Retinal pigment epithelial cell (primary cell): ENCODE results near the gene MPST.

Experiments
- DNase-seq: peaks from one replicate; pipeline ENCODE4 v3.0.0-alpha.2; 2010; ENCODE audit warnings: low read depth
- H3K4me3 ChIP-seq: 2 replicates; pipeline ENCODE4 v1.5.1; 2011; ENCODE audit warnings: mild to moderate bottlenecking, low read length, control low read depth, moderate library complexity
- CTCF ChIP-seq: conservative IDR thresholded peaks from 2 replicates; pipeline ENCODE4 v1.5.1; 2011; ENCODE audit warnings: low read depth, low read length, control low read depth, inconsistent platforms

MPST gene

GRCh38 chr22:37012262-37012904 is 7.2 kb upstream of the MPST start:
- no peak for TF ChIP-seq CTCF
- DNase-seq, result no peak
- no peak overlapping the region for H3K4me3 ChIP-seq

- TF ChIP-seq CTCF, result no peak
- no peak for DNase-seq
- no peak overlapping the region for H3K4me3 ChIP-seq
These were observed 6.6 kb upstream of the MPST start for GRCh38 chr22:37012956-37013355.

- no peak overlapping the region for H3K4me3 ChIP-seq
- TF ChIP-seq CTCF, result no peak
- no peak for DNase-seq
These were observed 5.1 kb upstream of the MPST start for GRCh38 chr22:37014415-37014806.

GRCh38 chr22:37014835-37015586 is 4.5 kb upstream of the MPST start:
- no peak for TF ChIP-seq CTCF
- DNase-seq, result no peak
- no peak overlapping the region for H3K4me3 ChIP-seq

GRCh38 chr22:37015587-37015878 is 4.0 kb upstream of the MPST start:
- no peak for DNase-seq
- H3K4me3 ChIP-seq, result no peak overlapping the region
- TF ChIP-seq CTCF, result no peak

GRCh38 chr22:37016134-37016910 is 3.2 kb upstream of the MPST start:
- TF ChIP-seq CTCF, result no peak
- no peak for DNase-seq
- no peak overlapping the region for H3K4me3 ChIP-seq

- H3K4me3 ChIP-seq, result no peak overlapping the region
- DNase-seq, result no peak
- TF ChIP-seq CTCF, result no peak
These were observed 2.2 kb upstream of the MPST start for GRCh38 chr22:37017356-37017755.
